ENCODE data around the gene MKRN1.

DNA sequence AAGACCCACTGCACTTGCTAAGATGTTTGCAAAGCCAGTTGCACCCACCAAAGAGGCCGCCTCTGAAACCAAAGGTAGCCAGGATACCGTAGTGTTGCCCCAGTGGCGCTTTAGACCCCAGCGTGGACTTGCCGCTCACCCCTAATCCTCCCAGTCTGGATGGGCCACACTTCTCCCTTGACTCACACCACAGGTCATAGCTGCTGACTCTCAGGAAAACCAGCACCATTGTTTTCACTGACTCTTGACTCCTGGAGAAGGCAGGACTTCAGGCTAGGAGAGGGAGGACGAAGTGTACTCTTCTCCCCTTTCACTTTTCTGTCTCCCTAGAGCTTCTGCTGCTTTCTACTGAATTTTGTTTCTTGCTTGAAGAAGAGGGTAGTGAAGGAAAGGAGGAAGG is 53.2 kb downstream of the MKRN1 start:
- TF ChIP-seq, protein P1, sequence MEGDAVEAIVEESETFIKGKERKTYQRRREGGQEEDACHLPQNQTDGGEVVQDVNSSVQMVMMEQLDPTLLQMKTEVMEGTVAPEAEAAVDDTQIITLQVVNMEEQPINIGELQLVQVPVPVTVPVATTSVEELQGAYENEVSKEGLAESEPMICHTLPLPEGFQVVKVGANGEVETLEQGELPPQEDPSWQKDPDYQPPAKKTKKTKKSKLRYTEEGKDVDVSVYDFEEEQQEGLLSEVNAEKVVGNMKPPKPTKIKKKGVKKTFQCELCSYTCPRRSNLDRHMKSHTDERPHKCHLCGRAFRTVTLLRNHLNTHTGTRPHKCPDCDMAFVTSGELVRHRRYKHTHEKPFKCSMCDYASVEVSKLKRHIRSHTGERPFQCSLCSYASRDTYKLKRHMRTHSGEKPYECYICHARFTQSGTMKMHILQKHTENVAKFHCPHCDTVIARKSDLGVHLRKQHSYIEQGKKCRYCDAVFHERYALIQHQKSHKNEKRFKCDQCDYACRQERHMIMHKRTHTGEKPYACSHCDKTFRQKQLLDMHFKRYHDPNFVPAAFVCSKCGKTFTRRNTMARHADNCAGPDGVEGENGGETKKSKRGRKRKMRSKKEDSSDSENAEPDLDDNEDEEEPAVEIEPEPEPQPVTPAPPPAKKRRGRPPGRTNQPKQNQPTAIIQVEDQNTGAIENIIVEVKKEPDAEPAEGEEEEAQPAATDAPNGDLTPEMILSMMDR (IDR thresholded peaks at IDR 0.05): no peak
- no peak for TF ChIP-seq EZH2 (IDR thresholded peaks at IDR 0.05)

All from neural progenitor cell (in vitro differentiated cells).